HG03097 (cell line): Measurements from ENCODE around the gene CDKN1C.

ENCODE experiments used
- ATAC-seq: cut with Tn5 transposase; IDR thresholded peaks from one replicate; pipeline ENCODE4 v1.9.1; 2021; ENCODE audit not compliant: unreplicated experiment, low FRiP score

The CDKN1C gene

DNA sequence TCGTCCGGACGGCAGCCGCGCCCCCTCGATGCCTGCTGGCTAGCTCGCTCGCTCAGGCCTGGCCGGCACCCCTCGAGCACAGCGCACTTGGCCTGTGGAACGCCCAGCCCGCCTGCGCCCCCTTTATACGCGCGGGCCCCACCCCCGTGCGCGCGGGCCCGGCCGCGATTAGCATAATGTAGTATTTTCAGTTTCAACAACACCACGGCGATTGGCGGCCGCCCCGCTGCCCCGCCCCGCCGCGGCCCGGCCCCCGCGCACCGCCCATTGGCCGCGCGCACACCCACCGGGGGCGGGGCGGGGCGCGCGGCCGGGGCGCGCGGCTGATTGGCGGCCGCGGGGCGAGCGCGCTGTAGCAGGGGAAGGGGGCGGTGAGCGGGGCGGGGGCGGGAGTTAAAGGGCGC lies at the start of gene CDKN1C:
Gene CDKN1C (minus strand): TSS at position 98 of the 404 bp plus-strand sequence. CDS start 319 bp downstream, outside the sequence.
- ATAC-seq, result peak; percentile 50

DNA sequence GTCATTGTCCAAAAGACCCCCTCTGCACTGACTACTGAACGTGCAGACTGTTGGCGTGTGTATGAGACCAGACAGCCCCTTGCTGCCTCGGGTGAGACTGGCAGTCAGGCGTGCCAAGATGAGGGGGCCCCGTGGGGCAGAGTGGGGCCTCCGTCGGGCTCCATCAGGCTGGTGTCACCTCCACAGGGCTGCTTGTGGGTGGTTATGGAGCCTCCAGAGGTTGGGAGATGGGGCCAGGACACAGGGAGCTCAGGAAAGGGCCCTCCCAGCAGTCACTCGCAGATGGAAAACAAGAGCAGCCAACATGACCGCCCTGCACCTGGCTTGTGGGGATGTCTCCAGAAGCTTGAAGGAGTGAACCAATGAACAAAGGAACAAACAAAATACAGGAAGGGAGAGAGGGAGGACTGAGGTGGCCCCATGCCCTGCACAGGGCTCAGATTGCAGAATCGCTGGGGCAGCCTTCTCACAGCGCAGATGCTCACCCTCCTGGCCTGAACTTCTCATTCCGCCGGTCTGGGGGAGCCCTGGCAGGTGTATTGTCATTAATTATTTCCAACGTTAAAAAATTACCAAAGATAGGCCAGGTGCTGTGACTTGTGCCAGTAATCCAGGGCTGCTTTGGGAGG lies 49.1 kb upstream of the CDKN1C start:
- ATAC-seq, result no peak

DNA sequence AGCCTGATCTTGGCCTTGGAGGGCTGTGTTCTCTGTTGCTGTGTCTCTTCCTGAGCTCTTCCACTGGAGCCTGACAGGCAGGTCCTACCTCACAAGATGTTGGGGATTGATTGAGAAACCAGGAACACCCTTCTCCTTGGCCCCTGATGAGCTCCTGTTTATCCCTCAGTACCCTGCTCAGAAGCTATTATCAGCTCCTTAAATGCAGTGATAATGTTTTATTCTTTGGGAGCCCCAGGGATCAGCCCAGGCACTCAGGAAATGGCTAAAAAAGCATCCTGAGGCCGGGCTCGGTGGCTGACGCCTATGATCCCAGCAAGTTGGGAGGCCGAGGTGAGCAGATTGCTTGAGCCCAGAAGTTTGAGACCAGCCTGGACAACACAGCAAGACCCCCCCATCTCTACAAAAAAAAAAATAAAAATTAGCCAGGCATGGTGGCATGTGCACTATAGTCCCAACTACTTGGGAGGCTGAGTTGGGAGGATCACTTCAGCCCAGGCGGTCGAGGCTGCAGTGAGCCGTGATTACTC lies 48.5 kb upstream of the CDKN1C start:
- ATAC-seq, result no peak

DNA sequence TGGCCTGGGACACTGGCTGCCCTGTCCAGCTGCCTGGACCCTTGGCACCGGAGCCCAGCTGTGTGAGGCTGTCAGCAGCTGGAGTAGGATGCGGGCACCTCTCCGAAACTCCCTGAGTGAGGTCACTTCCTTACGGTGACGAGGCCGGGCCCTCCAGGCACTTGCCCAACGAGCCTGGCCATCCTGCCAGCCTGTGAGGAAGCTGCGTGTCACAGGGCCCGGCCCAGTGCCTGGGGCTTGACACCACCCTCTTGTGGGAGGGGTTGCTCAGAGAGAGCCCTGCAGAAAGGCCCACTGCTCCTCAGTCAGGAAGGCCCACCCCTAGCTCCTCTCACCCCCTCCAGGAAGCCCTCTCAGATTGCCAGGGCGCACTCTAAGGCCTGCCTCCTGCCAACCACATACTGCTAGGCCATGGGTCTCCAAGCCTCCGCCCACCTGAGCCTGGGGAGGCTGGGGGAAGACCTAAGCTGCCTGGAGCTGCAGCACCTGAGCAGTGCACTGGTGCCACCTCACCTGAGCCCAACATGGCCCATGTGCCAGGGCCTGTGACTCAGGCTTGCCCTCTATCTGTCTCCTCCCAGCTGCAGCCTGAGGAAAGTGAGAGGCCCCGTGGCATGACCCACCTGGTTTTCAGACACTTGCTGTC lies 47.9 kb upstream of the CDKN1C start:
- peak; percentile 40 for ATAC-seq

DNA sequence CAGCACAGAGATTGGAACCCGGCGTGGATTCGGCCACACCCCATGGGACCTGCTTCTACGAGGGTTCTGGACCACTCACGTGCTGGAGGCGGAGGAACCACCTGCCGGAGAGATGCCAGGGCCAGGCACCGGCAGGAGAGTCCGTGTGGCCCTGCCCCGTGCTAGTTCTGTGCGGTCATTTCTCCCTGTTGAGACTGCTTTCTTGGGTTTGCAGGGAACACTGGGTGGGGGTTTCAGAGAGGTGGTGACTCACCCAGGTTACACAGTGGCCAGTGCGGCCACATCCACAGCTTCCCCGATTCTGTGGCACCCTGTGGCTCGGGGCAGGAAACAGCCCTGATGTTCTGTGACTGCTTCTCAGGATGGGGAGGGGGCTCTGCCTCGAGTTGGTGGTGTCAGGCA lies 47.3 kb upstream of the CDKN1C start:
- ATAC-seq, result peak; percentile 4

DNA sequence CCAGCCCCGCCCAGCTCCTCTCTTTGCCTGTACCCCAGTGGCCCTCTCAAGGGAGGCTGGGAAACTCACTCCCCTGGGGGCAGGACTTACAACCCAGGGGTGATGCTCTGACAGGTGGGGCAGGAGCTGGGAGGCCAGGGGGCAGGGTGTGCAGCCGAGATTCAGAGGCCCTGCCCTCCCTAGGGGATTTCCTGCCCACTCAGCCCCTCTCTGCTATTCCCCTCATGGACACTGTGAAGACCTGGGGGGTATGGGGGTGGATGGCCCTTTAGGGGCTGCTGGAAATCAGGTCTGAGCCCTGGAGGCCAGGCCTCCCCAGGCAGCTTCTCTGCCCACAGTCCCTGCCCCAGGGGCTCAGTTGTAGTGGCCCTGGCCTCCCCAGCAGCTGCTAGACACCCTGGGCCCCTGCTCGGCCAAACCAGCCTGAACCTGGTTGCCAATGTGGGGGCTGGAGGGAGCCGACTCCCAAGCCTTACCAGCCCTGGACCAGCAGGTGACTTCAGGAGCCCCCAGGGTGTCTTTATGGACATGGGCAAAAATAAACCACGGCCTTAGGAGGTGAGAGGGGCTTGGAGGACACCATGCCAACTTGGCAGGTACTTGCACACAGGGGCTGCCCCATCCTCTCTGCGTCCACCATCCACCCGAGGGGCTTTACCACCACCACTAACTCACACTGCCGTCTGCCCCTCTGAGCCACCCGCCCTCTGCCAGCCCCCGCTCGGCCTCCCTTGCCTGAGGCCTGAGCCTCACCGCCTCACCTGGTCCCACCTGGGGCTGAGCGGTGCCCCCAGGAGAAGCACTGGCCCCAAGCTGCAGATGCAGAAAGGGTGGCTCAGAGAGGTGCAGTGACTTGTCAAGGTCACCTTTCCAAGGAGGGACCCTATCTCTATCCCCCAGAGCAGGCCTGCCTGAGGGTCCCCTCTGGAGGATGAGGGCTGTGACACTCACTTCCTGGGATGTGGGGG lies 46.5 kb upstream of the CDKN1C start:
- ATAC-seq, result no peak

DNA sequence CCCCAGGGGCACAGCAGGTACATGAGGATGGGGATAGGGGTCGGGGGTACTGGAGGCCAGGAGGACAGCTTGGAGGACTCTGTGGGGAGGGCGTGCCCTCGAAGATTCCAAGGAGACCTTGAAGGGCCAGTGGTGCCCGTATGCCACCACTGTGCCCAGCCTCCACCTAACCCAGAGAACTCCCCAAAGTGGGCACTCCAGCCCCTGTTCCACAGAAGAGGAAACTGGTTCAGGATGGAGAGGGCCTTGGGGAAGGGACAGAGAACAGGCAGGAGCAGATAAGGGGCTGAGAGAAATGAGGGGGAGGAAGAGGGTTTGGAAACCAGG lies 45.8 kb upstream of the CDKN1C start:
- ATAC-seq, result no peak

DNA sequence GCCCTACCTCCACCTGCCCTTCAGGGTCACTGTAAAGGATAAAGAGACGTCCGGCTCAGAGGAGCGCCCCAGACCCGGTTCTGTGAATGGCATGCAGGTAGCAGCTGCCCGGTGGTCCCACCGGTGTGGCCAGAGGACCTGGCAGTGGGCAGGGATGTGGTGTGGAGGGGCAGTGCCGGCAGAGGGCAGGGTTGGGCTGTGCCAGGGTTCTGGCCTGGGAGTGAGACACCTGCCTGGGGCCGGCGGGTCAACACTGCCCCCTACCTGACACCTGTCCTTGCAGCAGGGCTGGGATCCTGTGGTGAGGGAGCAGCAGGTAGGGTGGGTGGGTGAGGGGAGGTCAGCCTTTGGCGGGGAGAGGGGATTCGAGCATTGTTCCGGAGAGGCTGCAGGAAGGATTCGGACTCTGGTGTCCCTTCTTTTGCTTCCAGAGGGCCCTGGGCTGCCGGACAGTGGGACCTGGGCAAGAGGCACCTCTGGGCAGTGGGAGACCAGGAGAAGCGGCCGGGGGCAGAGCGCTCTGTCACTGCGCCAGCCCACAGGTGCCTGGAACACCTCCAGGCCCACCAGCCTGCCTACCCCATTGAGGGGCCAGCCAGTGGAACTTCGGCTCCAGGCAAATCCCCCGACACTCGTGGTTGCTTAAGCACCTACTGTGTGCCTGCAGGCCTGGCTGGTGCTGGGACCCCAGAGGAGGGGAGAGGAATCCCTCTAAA lies 45.3 kb upstream of the CDKN1C start:
- ATAC-seq, result no peak

DNA sequence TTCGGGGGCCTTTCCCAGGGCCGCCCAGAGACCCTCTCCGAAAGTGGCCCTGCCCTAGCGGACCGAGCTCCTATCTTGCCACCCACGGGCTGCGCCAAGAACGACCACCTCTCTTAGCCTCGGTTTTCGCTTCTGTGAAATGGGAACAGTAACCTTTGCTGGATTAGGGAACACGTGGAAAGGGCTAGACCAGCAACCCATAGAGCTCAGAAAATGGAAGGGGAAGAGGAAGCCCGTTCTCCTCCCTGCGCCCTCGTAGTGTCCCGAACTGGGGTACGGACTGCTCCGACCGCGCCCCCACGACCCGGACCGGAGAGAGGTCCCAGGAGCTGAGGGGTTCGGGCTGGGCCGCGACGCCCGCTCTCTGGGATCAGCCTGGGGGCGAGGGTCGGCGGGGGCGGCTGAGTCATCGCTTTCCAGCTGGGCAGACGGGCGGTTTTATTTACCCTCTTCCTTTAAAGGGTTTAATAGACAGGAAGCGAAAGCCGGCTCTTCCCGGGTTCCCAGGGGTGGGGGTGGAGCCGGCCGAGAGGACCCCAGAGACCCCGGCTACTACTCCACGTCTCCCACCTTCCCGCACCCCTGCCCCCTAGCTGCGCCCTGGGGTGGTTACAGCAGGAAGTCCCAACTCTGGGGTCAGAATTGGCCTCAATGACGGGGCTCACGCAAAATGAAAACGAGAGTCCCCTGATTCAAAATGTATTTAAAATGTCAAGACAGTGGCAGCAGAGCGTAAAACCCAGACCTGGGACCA lies 44.6 kb upstream of the CDKN1C start:
- no peak for ATAC-seq

DNA sequence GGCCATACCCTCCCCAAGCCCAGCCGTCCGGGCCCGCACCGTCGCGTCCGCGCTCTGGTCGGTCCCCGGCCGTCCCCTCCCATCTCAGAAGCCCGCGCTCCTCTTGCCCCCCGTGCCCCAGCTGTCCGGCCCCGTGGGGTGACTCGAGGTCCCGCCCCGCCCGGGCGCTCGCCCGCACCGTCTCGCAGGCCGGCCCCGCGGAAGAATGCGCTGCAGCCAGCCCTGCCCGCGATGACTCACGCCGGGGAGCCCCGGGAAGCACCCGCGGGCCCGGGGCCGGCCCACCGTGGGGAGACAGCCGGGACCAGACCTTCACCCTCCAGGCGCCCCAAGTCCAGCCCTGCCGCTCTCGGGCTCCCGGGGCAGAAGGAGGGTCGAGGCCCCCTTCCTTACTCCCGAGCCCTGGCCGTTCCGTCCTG lies 44.0 kb upstream of the CDKN1C start:
- ATAC-seq, result no peak

DNA sequence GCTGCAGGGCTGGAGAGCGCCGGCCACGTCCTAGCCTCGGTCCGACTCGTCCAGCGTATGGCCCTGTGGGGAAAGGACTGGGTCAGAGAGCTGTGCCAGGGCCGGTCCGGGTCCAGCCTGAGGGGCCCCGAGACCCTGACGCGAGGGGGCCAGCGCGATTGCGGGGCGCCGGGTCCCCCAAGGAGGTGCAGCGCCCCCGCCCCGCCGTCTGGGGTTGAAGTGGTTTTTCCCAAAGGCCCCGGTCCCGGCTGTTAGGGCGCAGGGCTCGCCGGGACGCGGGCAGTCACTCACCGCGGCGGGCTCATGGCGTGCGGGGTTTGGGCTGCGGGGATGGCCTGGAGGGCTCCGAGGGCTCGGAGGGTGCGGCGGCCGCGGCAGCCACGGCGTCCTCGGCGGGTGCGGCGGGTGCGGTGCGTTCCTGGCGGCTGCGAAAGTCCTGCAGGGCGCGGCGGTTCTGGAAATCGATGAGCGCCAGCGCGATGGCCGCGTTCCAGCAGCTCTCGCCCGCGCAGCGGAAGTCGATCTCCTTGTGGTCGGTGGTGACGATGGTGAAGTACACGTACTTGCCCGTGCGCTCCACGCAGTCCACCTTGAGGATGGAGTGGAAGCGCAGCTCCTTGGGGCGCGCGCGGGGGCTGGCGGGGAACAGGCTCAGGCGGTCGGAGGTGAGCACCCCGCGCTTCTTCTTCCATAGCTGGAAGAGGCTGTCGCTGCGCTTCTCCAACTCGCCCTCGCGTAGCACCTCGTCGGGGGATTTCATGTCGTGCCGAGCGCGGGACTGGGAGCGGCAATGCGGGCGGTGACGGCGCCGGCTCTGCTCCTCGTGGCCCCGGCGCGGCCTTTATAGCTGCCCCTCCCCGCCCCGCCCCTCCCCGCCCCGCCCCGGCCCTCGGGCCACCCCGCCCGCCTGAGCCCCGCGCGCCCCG lies 43.3 kb upstream of the CDKN1C start, which contains the start of gene PHLDA2:
Gene PHLDA2 (minus strand): TSS at position 816 of the 926 bp plus-strand sequence. CDS start 56 bp downstream, at position 760.
- no peak for ATAC-seq

DNA sequence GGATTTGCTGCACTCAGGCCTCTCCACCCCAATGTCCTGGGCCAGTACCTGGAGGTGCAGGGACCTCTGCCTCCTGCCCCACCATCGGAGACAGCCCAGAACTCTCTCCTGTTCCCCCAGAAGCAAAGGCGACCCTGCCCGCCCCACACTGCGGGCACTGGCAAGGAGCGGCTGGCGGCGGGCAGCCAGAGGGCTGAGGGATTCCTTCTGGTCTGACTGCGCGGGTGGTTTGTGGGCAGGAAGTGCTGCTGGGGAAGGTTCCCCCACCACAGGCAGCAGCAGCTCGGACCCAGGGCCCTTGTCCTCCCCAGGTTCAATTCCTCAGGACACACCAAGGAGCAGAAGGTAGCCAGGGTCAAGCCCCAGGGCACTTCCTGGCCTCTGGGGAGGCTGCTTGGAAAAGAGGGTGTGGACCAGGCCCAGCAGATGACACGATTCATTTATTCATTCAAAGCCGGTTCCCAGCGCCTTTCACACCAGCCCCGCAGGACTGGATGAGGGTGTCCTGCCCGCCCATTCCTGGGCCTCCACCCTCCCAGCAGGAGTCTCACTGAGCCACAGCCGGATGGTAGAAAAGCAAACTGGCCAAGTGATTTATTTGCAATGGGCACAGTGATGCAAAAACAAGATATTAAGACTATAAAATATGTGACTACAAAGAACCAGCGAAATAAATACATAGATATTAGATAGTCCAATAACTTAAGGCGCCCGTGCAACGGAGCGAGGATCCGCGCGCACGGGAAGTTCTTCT lies 42.5 kb upstream of the CDKN1C start:
- no peak for ATAC-seq

DNA sequence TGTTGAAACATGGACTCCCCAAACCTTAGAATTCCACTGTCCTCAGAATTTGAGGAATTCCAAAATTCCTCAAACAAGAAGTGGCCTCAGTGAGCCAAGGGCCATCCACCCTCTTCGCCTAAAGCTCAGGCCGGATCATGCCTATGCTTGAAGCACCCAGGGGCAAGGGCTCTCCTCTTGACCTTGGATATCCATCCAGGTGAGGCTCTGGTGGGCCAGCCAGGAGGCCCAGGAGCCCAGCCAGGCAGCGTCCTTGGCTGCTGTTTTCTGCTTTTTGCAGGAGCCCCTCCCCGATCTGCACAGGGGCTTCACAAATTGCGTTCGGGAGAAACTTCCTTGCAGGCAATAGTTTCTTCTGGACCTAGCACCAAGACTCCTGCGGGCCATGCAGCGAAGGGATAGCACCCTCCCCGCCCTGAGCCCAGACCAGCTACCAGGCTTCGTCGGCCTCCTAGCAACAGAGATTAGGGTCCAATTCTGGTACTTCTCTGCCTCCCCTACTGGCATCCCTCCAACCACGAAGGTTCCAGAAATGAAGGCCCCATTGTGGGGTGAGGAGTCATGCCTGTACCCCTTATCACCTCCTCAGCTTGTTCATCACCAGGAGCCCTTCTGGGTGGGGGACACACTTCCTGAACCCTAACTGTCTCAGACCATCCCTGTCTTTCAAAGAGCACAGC lies 41.7 kb upstream of the CDKN1C start:
- no peak for ATAC-seq

DNA sequence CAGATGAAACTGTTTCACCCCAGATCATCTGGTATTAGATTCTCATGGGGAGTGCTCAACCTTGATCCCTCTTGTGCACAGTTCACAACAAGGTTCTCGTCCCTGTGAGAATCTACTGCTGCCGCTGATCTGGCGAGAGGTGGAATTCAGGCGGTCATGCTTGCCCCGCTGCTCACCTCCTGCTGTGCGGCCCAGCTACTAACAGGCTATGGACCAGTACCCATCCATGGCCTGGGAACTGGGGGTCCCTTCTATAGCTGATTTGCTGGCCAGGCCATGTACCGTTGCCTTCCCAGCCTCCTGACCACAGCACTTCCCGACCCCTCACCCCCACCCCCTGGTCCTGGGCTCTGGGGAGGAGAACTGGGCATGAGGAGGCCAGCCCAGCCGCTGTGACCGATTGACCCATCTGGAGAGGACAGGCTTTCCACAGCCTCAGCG lies 41.1 kb upstream of the CDKN1C start:
- no peak for ATAC-seq

DNA sequence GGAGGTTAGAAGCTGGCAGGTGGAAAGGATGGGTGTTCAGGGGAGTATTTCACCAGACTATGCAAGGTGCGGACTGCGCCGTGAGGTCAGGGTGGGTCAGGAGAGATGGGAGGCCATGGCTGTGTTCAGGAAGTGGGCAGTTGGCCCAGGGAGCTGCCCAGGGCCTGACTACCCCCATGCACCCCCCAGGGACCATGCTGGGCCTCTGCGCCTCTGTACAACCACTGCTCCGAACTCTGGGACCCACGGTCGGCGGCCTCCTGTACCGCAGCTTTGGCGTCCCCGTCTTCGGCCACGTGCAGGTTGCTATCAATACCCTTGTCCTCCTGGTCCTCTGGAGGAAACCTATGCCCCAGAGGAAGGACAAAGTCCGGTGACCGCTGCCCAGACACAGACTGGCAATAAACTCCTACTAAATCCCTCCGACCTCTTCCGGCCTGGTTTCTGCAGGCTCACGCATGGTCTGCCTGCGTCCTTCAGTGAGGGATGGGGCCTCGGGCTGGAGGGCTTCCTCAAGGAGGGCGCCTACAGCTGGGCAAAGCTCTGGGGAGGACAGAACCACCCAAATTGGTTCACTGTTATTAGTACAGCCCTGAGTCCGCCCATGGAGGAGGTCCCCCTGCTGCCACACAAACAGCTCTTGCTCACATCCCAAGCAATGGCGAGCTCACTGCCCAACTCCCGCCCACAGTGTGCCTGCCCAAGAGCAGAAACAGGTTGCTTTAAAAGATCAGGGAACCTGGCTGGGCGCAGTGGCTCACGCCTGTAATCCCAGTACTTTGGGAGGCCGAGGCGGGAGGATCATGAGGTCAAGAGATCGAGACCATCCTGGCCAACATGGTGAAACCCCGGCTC lies 39.5 kb upstream of the CDKN1C start:
- ATAC-seq, result no peak

DNA sequence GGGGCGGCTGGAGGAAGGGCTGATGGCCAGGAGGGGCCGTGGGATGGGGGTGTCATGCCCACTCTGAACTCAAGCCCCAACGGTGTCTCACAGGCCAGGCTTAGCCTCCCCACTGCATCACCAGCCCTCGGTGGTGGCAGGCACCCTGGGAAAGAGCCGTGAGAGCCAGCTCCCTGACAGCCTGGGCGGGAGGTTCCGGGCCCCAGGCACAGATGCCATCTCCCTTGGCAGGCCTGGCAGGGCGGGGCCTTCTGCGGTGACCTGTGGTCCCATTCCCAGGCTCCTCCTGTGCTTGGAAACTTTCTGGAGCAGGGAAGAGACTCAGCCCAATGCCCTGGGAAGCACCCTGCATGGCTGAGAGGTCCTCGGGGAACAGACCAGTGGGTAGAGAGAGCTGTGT lies 38.8 kb upstream of the CDKN1C start:
- no peak for ATAC-seq
